Activated CD4-positive, CD25-positive, alpha-beta regulatory T cell treated with anti-CD3 and anti-CD28 coated beads, Interleukin-2, amount 50 U/mL, for 16 hours (primary cell): Measurements from ENCODE around the gene PLSCR1.
"Not testable (repeated sequence)": the region's sequence is repeated elsewhere in the genome, so short reads cannot be mapped to it uniquely, and the experiment has no call there.

Experiments
- DNase-seq: peaks from one replicate; pipeline ENCODE4 v3.0.0-alpha.2; 2020; ENCODE audit warnings: low read depth, low spot score

PLSCR1 gene

DNA sequence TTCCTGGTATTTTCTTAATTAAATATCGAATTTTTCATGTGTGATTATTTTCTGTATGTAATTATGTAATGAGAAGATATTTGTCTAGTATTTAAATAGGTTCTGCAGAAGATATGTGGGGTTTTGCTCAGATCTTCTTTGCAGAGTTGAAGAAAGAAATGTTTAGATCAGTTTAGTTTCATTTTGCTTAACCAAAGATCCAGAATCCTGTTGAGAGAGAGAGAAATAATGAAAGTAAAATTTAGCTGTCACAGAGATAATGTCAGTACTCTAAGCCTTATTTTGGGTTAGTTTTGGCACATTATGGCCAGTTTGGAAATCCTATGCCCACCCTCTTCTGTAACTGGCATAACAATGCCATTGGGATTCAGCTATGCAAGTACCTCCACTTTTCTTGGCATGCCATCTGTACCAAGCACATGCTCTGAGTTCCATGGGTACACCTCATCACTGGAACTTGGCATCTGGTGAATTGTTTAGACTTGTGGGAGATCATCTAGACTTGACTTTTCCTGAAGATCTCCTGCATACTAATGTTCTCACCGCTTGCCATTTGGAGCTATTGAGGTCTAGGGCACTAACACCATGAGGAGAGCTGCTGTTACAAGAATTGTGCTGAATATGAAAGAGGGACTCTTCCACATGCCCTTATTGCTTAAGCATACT is 30.9 kb downstream of the PLSCR1 start:
- no peak for DNase-seq

DNA sequence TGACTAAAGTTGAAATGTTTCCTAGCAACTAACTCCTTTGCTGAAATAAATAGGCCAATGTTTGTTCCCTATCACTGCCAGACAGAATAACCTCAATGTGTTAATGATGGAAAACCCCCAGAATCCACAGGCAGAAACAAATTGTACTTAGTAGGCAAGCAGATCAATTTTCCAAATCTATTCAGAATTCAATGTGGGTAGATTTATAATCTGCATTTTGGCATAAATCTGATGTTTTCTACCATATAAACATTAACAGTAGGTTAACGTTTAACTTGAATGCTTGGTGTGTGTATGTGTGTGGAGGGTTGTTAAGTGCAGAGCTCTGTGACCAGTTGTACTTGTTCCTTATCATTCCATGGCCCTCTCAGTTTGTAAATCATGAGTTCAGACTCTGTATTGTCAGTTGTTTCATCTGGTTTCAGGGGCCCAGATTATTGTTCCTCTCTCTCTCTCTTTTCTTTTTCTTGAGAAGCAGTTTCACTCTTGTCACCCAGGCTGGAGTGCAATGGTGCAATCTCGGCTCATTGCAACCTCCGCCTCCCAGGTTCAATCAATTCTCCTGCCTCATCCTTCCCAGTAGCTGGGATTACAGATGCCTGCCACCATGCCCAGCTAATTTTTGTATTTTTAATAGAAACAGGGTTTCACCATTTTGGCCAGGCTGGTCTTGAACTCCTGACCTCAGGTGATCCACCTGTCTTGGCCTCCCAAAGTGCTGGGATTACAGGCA is 32.8 kb downstream of the PLSCR1 start:
- no peak for DNase-seq

DNA sequence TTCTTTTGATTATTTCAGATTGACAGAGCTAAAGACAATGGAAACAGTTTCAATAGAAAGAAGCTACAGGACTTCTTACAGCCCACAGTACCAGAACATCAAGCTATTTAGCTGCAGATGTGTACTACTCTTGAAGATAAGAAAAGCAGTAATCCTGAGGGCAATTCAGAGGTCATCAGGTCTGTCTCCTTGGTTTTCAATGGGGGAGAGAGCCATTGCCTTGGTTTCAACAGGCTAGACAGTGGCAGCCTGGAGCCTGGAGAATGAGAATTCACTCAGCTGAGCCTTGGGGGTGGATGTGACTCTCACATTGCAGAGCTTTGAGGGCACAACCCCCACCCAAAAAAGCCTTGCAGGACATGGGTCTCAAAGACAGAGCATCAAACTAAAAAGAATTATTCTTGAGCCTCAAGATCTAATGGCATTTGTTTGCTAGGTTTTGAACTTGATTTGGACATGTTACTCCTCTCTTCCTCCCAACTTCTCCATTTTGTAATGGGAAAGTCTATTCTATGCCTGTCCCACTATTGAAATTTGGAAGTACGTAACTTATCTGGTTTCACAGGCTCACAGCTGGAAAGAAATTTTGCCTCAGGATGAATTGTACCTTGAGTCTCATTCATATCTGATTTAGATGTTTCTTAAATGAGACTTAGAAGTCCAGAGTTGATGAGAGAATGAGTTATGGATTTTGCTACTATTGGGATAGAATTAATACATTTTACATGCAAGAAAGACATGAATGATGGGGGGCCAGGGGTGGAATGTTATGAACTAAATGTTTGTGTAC is 36.9 kb downstream of the PLSCR1 start:
- no peak for DNase-seq

DNA sequence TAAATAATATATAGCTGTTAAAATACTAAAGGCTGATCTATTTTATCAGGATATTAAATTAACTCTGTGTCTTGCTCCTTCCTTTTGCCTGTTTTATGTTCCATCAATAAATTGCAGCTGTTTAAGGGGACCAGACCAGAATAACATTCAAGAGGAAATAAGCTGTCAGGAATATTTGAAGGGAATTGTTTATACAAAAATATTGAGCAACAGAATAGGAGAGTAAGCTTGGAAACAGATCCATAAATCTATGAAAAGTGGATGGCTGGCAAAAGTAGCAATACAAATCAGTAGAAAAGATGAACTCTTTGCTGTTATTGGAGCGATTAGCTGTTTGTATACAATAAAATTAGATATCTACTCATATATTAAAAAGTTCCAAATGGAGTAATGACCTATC is 38.9 kb downstream of the PLSCR1 start:
- DNase-seq, result no peak

DNA sequence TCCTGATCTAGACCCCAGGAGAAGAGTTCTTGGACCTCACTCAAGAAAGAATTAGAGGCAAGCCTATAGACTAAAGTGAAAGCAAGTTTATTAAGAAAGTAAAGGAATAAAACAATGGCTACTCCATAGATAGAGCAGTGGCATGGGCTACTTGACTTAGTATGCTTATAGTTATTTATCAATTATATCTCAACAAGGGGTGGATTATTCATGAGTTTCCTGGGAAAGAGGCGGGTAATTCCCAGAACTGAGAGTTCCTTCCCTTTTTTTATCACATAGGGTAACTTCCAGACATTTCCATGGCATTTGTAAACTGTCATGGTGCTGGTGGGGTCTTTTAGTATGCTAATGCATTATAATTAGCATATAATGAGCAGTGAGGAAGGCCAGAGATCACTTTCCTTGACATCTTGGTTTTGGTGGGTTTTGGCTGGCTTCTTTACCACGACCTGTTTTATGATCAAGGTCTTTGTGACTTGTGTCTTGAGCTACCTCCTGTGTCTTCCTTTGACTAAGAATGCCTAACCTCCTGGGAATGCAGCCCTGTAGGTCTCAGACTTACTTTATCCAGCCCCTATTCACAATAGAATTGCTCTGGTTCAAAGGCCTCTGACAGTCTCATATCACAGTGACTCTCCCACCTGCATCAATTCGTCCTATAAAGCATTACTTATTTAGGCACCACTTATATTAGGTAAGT is 39.8 kb downstream of the PLSCR1 start:
- DNase-seq, result no peak

DNA sequence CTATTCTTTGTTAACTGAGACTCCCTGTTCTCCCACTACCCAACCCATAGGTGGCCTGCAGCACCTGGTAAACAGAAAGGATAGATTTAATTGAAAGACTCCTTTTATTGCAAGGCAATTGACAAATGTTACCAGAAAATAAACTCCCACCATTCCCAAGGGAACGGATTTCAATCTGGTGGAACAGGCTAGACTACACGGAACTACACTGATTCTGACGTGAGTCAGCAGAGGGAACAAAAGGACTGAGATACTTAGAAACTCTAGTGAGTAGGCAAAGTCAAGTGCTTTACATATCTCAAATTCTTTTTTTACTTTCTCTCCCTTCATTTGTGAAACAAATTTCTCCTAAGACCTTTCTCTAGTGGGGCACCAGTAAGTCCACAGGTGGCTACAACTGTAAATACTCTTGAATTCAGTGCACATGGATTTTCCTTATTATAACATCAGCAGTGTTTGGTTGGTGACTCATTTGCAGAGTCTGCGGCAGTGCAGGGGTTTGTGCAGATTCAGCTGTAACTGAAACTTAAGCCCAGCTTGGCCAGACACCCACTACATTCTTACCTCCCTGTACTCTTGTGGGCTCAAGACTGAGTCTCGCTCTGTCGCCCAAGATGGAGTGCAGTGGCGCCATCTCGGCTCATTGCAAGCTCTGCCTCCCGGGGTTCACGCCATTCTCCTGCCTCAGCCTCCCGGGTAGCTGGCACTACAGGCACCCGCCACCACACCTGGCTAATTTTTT is 40.8 kb downstream of the PLSCR1 start:
- no peak for DNase-seq

DNA sequence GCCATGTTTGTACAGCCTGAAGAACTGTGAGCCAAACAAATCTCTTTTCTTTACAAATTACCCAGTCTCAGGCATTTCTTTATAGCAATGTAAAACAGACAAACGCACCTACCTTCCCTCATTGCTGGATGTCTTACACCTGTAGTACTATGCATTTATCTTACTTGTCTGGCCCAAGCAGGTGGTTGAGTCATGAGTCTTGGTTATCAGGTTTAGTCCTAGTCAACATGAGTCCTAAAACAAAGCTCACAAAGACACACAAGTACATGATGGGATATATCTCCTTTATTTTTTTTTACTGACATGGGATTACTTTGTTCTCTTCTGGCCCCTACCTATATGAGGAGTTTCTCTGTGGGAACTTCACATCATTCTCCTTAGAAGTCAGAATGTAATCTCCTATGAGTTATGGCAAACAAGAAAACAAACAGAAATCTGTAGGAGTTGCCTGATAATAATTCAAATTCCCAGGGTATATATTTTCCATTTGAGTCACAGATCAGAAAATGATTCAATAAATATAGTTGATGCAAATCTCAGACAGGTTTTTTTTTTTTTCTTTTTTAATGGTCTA is 41.4 kb downstream of the PLSCR1 start:
- no peak for DNase-seq

DNA sequence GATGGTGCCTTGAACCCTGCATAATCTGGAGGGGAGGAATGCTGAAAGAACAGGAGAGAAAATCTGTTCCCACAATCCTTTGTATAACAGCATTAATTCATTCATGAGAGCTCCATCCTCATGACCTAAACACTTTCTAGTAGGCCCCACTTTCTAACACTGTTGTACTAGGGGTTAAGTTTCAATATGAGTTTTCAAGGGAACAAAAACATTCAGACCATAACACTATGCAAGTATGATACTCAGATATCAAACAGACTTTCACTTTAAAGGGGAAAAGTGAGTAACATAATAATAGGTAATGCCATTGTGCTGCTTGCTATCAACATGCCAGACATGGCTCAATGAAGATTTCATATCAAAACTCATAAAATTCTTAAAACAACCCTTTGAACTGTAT is 42.7 kb downstream of the PLSCR1 start:
- no peak for DNase-seq

DNA sequence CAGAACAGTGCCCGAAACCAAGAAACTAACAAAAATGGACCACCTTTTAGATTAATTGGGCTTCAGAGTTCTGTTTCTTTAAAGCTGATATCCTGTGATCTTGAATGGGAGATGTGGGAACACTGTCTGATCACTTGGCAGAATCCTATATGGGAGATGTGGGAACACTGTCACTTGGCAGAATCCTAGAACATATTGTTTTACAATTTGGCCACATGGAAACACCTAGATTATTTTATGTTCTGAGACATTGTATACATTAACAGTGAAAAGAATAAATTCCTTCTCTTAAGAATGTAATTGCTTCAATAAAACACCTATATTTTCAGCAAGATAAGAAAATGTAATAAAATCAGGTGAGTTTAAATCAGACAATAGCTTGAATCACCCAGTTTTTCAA is 44.7 kb downstream of the PLSCR1 start:
- DNase-seq, result no peak

DNA sequence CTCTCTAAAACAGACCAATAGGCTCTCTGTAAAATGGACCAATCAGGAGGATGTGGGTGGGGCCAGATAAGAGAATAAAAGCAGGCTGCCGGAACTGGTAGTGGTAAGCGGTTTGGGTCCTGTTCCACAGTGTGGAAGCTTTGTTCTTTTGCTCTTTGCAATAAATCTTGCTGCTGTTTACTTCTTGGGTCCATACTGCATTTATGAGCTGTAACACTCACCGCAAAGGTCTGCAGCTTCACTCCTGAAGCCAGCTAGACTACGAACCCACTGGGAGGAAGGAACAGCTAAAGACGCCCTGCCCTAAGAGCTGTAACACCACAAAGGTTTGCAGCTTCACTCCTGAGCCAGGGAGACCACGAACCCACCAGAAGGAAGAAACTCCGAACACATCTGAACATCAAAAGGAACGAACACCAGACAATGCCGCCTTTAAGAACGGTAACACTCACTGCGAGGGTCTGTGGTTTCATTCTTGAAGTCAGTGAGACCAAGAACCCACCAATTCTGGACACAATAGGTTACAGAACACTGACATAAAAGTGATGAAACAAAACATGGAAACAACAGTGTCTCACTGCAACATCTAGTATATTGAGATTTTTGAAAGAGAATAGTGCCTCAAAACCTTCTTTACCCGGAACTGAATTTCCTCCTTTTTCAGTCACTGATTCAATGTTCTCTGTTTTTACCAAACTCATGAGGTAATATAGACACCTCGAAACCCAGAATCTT is 46.2 kb downstream of the PLSCR1 start:
- no peak for DNase-seq

DNA sequence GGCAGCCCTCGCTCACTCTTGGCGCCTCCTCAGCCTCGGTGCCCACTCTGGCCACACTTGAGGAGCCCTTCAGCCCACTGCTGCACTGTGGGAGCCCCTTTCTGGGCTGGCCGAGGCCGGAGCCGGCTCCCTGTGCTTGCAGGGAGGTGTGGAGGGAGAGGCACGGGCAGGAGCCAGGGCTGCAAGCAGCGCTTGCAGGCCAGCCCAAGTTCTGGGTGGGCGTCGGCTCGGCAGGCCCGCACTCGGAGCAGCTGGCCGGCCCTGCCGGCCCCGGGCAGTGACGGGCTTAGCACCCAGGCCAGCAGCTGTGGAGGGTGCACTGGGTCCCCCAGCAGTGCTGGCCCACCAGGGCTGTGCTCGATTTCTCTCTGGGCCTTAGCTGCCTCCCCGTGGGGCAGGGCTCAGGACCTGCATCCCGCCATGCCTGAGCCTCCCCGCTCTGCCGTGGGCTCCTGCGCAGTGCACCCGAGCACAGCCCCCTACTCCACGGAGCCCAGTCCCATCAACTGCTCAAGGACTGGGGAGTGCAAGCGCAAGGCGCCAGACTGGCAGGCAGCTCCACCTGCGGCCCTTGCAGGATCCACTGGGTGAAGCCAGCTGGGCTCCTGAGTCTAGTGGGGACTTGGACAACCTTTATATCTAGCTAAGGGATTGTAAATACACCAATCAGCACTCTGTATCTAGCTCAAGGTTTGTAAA is 47.1 kb downstream of the PLSCR1 start:
- DNase-seq, result not testable (repeated sequence)

DNA sequence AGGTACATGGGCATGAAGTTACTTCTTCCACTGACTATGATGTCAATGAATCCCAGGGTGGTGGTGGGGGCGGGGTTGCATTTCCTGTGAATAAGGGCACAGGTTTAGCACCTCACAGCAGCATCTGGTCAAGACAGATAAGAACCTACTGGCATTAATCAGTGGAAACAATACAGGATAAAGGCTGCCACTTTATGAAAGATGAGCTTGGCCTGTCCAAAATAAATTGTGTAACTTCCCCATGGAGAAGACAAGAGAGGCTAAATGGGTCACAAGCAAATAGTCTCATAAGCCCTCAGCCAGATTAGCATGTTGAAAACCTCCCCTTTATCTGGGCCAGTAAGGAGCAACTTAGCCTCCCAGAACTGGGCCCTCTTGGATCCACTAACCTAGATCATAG is 47.7 kb downstream of the PLSCR1 start:
- no peak for DNase-seq

DNA sequence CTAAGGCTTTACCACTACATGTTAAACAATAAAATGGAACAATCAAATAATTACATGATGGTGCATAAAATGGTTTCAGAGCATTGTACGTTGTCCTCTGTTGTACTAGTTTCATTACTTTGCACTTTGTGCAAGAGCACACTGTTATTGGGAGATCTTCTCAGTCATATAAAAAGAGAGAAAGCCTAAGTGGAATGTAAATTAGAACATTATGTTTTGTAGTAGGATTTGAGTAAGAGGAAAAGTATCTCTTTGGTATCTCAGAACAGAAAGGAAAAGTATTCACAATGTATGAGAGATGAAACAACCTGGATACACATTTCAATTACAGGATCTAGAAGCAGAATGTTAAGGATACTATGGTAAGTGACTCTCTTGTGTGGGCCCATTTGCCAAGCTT is 48.2 kb downstream of the PLSCR1 start:
- DNase-seq, result no peak

DNA sequence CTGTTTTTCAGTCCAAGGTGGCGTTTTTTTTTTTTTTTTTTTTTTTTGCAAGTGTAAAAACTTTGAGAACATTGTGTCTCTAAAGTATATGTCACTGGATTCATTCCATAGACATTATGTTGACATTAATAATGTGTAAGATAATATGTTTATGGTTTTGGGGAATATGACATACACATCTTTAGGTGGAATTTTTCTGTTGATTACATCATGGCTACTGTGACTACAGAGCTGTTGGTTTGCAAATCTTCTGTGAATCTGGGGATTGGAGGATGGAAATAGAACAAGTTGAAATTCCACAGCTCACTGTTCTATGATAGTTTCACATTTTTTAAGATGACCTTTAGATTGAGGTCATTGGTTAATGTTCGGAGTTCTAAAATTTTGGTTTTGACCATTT is 50.6 kb downstream of the PLSCR1 start:
- no peak for DNase-seq

DNA sequence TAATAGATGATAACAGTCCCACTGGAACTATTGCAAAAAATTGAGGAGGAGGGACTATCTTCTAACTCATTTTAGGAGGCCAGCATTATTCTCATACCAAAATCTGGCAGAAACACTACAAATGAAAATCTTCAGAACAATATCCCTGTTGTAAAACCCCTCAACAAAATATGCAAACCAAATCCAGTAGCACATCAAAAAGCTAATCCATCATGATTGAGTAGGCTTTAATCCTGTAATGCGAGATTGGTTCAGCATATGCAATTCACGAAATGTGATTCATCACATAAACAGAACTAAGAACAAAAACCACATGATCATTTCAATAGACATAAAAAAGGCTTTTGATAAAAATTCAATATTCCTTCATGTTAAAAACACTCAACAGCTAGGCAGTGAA is 51.2 kb downstream of the PLSCR1 start:
- no peak for DNase-seq

DNA sequence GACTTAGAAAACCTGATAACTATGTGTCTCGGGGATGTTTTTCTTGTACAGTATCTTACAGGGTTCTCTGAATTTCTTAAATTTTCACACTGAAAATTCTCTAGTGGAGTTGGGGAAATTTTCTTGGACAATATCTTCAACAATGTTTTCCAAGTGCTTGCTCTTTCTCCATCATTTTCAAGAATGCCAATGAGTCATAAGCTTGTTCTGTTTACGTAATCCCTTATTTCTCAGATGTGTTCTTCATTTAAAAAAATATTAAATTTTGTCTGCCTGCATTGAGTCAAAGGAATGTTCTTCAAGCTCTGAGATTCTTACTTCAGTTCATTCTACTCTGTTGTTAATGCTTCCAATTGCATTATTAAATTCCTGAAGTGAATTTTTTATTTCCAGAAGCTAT is 53.1 kb downstream of the PLSCR1 start:
- no peak for DNase-seq

DNA sequence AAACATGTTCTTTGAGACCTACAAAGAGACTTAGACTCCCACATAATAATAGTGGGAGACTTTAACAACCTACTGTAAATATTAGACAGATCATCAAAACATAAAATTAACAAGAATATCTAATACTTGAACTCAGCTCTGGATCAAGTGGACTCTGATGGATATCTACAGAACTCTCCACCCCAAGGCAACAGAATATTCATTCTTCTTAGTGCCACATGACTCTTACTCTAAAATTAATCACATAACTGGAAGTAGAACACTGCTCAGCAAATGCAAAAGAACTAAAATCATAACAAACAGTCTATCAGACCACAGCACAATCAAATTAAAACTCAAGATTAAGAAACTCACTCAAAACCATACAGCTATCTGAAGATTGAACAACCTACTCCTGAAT is 59.1 kb downstream of the PLSCR1 start:
- no peak for DNase-seq

DNA sequence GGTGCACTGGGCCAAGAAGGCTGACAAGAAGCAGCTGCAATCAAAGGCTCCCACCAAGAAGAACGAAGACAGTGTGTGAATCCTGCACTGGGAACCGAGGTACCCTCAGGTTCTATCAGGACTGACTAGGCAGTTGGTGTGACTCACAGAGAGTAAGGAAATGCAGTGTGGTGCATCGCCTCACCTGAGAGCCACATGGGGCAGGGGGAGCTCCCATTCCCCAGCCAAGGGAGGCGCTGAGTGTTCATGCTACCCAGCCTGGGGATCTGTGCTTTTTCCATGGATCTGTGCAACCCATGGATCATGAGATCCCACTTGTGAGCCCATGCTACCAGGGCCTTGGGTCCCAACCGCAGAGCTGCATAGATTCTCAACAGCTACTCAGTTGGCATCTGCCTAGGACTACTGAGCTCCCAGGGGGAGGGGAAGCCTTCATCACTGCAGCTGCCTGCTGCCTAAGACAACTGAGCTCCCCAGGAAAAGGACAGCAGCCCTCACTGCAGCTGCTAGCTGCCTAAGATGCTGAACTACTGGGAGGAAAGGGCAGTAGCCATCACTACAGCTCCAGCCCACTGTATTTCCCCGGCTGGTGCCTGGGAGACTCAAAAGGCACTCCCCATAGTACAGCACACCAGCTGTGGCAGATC is 68.2 kb downstream of the PLSCR1 start:
- DNase-seq, result no peak

DNA sequence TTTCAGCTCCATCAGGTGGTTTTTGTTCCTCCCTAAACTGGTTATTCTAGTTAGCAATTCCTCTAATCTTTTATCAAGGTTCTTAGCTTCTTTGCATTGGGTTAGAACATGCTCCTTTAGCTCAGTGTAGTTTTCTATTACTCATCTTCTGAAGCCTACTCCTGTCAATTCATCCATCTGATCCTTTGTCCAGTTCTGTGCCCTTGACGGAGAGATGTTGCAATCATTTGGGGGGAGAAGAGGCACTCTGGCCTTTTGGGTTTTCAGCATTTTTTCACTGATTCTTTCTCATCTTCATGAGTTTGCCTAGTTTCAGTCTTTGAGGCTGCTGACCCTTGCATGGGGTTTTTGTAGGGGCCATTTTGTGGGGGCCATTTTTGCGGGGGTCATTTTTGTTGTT is 69.4 kb downstream of the PLSCR1 start:
- not testable (repeated sequence) for DNase-seq
